Measurements from ENCODE around the gene CAMKK2.
A peak's percentile ranks its signal among the peaks of the same experiment; 100 is the strongest.
"Not testable (repeated sequence)": the region's sequence is repeated elsewhere in the genome, so short reads cannot be mapped to it uniquely, and the experiment has no call there.

Gene CAMKK2

GRCh38 chr12:121297435-121297991 is 1.0 kb upstream of the CAMKK2 start:
- peak in 5 of 14 donors; percentile 19 to 57 (median 29) for DNase-seq

- peak in 7 of 14 donors; percentile 32 to 56 (median 44) for DNase-seq
Measured at GRCh38 chr12:121295746-121296617, 527 bp downstream of the CAMKK2 start.

- peak in 1 of 14 donors; percentile 50 for DNase-seq
Measured at GRCh38 chr12:121295116-121295745, 1.3 kb downstream of the CAMKK2 start.

GRCh38 chr12:121294151-121294889 is 2.2 kb downstream of the CAMKK2 start:
- DNase-seq: no peak

GRCh38 chr12:121293603-121294002 is 2.9 kb downstream of the CAMKK2 start:
- no peak for DNase-seq

- DNase-seq: no peak
Measured at GRCh38 chr12:121290410-121290809, 6.1 kb downstream of the CAMKK2 start.

GRCh38 chr12:121289962-121290361 is 6.5 kb downstream of the CAMKK2 start:
- DNase-seq: peak in 1 of 14 donors; percentile 40

GRCh38 chr12:121288986-121289385 is 7.5 kb downstream of the CAMKK2 start:
- DNase-seq: no peak

GRCh38 chr12:121288158-121288845 is 8.2 kb downstream of the CAMKK2 start:
- peak in 1 of 14 donors; percentile 51 for DNase-seq

GRCh38 chr12:121287267-121287954 is 9.1 kb downstream of the CAMKK2 start:
- peak in 1 of 14 donors; percentile 90 for DNase-seq

- DNase-seq: no peak
Measured at GRCh38 chr12:121285856-121286255, 10.7 kb downstream of the CAMKK2 start.

- peak in 2 of 14 donors; percentile 8 to 49 for DNase-seq
Measured at GRCh38 chr12:121284551-121285390, 11.7 kb downstream of the CAMKK2 start.

- no peak for DNase-seq
Measured at GRCh38 chr12:121283841-121284240, 12.7 kb downstream of the CAMKK2 start.

GRCh38 chr12:121283388-121283787 is 13.1 kb downstream of the CAMKK2 start:
- DNase-seq: no peak

GRCh38 chr12:121282910-121283309 is 13.6 kb downstream of the CAMKK2 start:
- not testable (repeated sequence) for DNase-seq

GRCh38 chr12:121282072-121282742 is 14.3 kb downstream of the CAMKK2 start:
- peak in 1 of 14 donors; percentile 61 for DNase-seq

- DNase-seq: not testable (repeated sequence)
Measured at GRCh38 chr12:121281116-121281515, 15.4 kb downstream of the CAMKK2 start.

- not testable (repeated sequence) for DNase-seq
Measured at GRCh38 chr12:121280531-121280930, 16.0 kb downstream of the CAMKK2 start.

- peak in 10 of 14 donors; percentile 12 to 99 (median 31) for DNase-seq
Measured at GRCh38 chr12:121279507-121279915, 17.0 kb downstream of the CAMKK2 start.

GRCh38 chr12:121279071-121279375 is 17.5 kb downstream of the CAMKK2 start:
- peak in 3 of 14 donors; percentile 23 to 64 (median 39) for DNase-seq

Measured in C1 segment of cervical spinal cord (tissue), 14 donors.